ENCODE data around the gene RIC1.

GRCh38 chr9:5787220-5787619, 158.3 kb downstream of the RIC1 start:
- TF ChIP-seq CTCF (IDR thresholded peaks at IDR 0.05) (no peak), POLR2AphosphoS5 (IDR thresholded peaks at IDR 0.05) (no peak), POLR2A (IDR thresholded peaks at IDR 0.05) (no peak), EP300 (IDR thresholded peaks at IDR 0.05) (no peak)

All from upper lobe of left lung (tissue), 4 donors.